ENCODE results near the gene CDSN.
"Not testable (repeated sequence)": the region's sequence is repeated elsewhere in the genome, so short reads cannot be mapped to it uniquely, and the experiment has no call there.

Gene CDSN

DNA sequence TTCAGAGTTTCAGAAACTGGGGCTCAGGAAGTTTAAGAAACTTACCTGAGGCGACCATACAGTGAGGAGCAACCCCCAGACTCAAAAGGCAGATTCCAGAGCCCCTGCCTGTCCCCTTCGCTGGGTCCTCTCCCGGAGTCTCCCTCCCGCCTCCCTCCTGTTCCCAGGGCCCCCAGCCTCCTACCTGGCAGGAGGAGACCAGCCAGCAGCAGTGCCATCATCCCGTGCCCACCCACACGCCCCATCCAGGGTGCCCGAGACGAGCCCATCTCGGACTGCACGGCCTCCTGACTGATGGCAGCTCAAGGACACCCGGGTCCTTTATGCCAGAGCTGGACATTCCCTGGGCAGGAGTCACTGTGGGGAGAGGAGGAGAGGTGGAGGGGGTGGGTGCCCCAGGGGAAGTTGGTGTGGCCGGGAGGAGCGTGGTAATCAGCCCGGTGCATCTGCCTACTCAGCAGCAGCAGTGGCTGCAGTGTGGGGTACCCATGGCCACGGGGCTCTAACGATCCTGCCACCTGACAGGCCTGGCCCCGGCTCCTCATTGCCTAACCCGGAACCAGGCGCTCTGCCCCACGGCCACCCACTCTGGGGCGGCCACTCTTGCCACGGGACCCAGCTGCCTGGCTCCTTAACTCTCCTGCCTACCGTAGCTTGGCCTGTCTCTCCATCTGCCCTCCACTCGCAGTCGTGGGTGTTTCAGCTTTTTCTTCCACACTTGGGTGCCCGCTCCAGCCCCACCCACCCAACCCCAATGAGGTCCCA is at the start of gene CDSN:
Gene CDSN (minus strand): TSS at position 296 of the 765 bp plus-strand sequence. CDS start 27 bp downstream, at position 269.
- in situ Hi-C loops (cut with MboI; ENCODE audit: low sequenced_read_pairs): no loop called here

DNA sequence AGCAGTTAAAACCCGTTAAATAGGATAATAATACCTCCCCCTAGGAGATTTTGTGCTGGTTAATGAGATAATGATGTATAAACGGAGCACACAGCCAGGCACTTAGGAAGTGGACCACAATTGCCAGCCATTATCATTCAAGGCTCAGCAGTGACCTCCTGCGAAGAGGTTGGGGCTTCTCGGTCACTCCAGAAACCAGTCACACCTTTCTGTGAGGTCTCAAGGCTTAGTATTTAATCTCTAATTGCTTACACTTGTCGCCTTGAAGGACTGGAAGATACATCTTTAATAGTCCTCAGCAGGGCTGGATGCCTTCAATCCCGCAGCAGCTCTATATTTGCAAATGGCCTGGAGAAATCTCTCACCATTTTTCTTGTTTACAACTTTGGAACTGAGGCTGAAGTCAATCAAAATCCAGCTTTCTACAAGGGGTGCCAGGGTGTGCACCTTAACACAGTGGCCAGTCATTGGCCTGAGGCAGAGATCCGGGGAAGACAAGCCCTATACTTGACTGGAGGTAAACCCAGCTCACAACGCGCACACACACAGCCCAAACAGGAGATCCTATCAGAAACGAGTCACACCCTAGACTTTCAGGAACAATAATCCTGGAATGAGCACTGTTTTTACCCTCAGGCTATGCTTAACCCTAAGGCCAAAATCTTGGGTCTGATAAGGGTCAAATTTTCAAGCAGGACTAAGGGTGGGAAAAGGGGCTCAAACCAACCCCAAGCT is 49.0 kb upstream of the CDSN start:
- in situ Hi-C loops (cut with MboI; ENCODE audit: low sequenced_read_pairs): no loop called here

GRCh38 chr6:31168606-31169005 is 48.4 kb upstream of the CDSN start:
- in situ Hi-C loops (cut with MboI; ENCODE audit: low sequenced_read_pairs): no loop called here

- in situ Hi-C loops (cut with MboI; ENCODE audit: low sequenced_read_pairs): no loop called here
These were observed 45.7 kb upstream of the CDSN start for GRCh38 chr6:31165986-31166385.

GRCh38 chr6:31165064-31165832 is 45.0 kb upstream of the CDSN start:
- in situ Hi-C loops (cut with MboI; ENCODE audit: low sequenced_read_pairs): not testable (repeated sequence)

GRCh38 chr6:31164475-31165063 is 44.3 kb upstream of the CDSN start:
- in situ Hi-C loops (cut with MboI; ENCODE audit: low sequenced_read_pairs): not testable (repeated sequence)

DNA sequence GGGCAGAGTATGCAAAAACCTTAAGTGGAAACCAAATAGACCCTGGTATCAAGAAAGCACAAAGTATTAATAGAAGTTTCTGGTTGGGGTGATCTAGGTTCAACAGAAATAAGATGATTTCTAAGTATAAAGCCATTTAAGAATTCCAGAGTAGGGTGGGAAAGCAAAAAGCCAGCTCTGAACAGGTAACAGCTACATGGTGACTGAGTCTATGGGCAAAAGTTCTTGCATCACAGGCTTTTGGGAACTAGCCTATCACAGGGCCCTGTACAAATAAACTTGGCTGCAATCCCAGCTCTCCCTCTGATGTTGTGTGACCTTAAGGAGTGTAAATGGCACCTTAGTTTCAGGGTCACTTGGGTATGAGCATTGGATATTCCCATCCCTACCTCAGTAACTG is 43.7 kb upstream of the CDSN start:
- in situ Hi-C loops (cut with MboI; ENCODE audit: low sequenced_read_pairs): no loop called here

GRCh38 chr6:31162463-31163165 is 42.4 kb upstream of the CDSN start:
- in situ Hi-C loops (cut with MboI; ENCODE audit: low sequenced_read_pairs): no loop called here

GRCh38 chr6:31161216-31162126 is 41.2 kb upstream of the CDSN start:
- in situ Hi-C loops (cut with MboI; ENCODE audit: low sequenced_read_pairs): no loop called here

DNA sequence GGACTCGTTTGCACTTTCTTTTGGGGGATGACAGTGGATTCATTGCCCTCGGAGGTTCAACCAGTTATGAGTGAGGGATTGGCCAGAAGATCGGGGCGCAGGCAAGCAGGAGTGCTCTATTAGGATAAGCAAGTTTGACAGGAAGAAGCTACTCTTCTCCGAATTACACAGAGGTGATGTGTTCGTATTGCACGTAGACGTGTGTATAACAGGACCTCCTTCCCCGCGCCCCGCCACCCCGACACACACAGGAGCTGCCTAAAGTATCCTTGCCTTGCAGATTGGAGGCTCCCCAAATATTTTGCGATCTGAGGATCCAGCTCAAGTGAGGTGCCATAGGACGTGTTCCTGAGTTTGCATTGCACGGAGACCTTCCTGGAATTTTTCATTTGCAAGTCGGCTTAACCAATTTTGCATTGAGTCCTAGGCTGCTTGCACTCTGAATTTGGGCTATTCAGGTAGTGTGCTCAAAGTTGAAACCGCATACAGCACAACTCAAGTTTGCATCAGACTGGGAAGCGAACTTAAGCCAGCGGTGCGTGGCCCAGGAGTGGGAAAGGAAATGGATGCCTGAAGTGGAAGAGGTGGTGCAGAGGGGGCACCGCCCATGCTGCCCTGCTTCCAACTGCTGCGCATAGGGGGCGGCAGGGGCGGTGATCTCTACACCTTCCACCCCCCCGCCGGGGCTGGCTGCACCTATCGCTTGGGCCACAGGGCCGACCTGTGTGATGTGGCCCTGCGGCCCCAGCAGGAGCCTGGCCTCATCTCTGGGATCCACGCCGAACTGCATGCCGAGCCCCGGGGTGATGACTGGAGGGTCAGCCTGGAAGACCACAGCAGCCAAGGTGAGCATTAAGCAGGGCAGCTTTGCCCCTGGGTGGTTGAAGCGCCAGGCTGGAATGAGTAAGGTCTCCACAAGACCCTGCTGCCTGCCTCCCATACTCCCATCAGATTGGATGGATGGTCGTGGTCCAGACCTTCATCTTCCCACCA is 38.9 kb upstream of the CDSN start:
- in situ Hi-C loops (cut with MboI; ENCODE audit: low sequenced_read_pairs): no loop called here

DNA sequence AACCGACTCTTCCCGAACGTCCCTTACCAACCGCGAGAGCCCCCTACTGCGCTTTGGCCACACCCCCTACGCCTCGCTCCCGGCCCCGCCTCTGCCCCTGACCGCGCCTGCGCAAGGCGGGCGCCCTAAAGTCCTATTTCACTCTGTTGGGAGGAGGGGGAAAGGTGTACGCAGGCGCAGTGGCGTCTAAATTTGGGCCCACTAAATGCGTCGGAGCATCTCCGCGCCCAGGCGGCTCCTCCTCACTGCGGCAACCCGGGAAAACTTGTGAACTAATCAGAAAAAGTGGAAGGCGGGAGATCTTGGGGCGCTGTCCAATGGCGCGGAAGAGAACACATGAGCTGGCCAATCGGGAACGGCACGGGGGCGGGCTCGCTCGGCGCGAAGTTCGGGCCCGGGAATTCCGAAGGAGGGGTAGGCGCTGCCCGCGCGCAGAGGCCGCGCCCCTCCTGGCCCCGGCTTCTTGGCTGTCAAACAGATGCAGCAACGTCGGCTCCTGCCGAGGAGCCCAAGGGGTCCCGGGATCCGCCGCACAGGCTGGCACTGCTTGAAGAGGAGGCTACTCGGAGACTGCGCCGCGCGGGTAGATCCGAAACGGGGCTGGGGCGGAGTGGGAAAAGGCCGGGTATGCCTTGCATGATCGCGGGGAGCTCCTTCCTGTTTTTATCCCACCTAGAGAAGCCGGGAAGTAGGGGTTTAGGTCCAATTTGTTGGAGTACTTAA is 38.1 kb upstream of the CDSN start, which contains the start of gene TCF19:
Gene TCF19 (plus strand): TSS at position 450 of the 723 bp plus-strand sequence. CDS start 881 bp downstream, outside the sequence.
- in situ Hi-C loops (cut with MboI; ENCODE audit: low sequenced_read_pairs): no loop called here

- in situ Hi-C loops (cut with MboI; ENCODE audit: low sequenced_read_pairs): no loop called here
These were observed 37.4 kb upstream of the CDSN start, which contains the start of gene CCHCR1 for GRCh38 chr6:31157513-31158139. Gene CCHCR1 (minus strand): TSS chr6:31157802. CDS start chr6:31157600, 202 bp downstream.

DNA sequence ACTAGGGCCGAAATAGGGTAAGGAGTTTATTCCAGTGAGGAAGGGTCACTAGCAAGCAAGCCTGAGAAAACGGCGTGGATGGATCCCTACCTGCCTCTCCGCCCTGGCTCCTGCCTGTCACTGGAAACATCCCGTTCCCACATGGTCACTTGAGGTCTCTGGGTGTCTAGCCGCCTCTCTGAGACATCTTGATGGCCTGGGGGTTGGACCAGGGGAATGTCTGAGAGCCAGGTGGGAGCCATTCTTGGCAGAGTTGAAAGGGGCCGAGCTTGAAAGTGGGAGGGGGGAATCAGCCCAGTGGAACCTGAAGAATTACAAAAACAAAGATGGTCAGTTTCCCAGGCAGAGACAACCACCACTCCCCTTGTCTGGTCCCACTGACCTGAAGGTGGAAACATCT is 36.4 kb upstream of the CDSN start:
- in situ Hi-C loops (cut with MboI; ENCODE audit: low sequenced_read_pairs): no loop called here

DNA sequence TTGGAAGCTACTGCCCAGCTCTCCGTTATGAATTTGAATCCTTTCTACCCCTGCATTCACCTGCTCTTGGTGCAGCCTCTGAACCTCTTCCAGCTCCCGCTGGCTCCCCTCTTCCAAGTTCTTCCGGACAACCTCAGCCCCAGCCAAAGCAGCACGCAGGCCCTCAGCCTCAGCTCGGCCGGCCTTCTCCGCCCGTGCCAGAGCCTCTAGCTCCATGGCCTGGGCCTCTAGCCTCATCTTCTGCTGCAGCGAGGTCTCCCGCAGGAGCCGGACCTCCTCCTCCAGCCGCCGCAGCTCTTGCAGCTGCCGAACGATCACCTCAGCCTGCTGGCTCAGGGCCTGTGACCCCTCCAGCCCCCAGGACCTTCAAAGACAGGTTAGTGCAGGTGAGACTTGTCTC is 34.2 kb upstream of the CDSN start:
- in situ Hi-C loops (cut with MboI; ENCODE audit: low sequenced_read_pairs): no loop called here

DNA sequence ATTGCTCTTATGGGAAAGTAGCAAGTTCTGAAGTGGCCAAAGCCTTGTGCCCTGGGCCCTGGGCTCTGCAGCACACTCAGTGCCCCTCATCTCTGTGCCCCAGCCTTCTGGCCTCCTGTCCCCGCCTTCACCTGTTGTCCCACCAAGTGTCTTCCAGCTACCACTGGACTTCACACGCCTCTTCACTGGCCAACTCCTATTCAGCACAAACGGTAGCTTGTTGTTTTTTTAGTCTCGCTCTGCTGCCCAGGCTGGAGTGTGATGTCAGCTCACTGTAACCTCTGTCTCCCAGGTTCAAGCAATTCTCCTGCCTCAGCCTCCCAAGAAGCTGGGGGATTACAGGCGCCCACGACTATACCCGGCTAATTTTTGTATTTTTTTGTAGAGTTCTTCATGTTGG is 32.5 kb upstream of the CDSN start:
- in situ Hi-C loops (cut with MboI; ENCODE audit: low sequenced_read_pairs): no loop called here

- in situ Hi-C loops (cut with MboI; ENCODE audit: low sequenced_read_pairs): no loop called here
These were observed 29.7 kb upstream of the CDSN start for GRCh38 chr6:31149827-31150447.

GRCh38 chr6:31145386-31145785 is 25.1 kb upstream of the CDSN start:
- in situ Hi-C loops (cut with MboI; ENCODE audit: low sequenced_read_pairs): no loop called here
